HG02970 (cell line): ENCODE measurements around the gene ZNF407.

Experiments used
- ATAC-seq: cut with Tn5 transposase; IDR thresholded peaks from one replicate; pipeline ENCODE4 v1.9.1; 2021; ENCODE audit warnings: mild to moderate bottlenecking, moderate library complexity, moderate number of reproducible peaks; ENCODE audit not compliant: unreplicated experiment, low FRiP score

The ZNF407 gene

GRCh38 chr18:74577019-74577418 is 20.7 kb upstream of the ZNF407 start:
- no peak for ATAC-seq

- no peak for ATAC-seq
Observed at GRCh38 chr18:74579496-74580065, 18.1 kb upstream of the ZNF407 start.

- ATAC-seq = no peak
Observed at GRCh38 chr18:74582642-74583041, 15.0 kb upstream of the ZNF407 start.

- ATAC-seq = no peak
Observed at GRCh38 chr18:74587441-74587840, 10.2 kb upstream of the ZNF407 start.

GRCh38 chr18:74589021-74589420 is 8.6 kb upstream of the ZNF407 start:
- no peak for ATAC-seq

GRCh38 chr18:74589811-74590210 is 7.9 kb upstream of the ZNF407 start:
- no peak for ATAC-seq

GRCh38 chr18:74590671-74591070 is 7.0 kb upstream of the ZNF407 start:
- ATAC-seq = no peak

GRCh38 chr18:74595431-74595830 is 2.2 kb upstream of the ZNF407 start:
- no peak for ATAC-seq

- ATAC-seq = peak; percentile 33
Observed at GRCh38 chr18:74597034-74597661, 522 bp upstream of the ZNF407 start.

GRCh38 chr18:74598350-74599001 is 806 bp downstream of the ZNF407 start:
- ATAC-seq = peak; percentile 50

- no peak for ATAC-seq
Observed at GRCh38 chr18:74604361-74604760, 6.7 kb downstream of the ZNF407 start.

GRCh38 chr18:74604774-74605173 is 7.1 kb downstream of the ZNF407 start:
- no peak for ATAC-seq

GRCh38 chr18:74608681-74609080 is 11.0 kb downstream of the ZNF407 start:
- no peak for ATAC-seq

GRCh38 chr18:74609535-74609934 is 11.9 kb downstream of the ZNF407 start:
- ATAC-seq = no peak

- ATAC-seq = no peak
Observed at GRCh38 chr18:74610051-74610615, 12.5 kb downstream of the ZNF407 start.

GRCh38 chr18:74610860-74611259 is 13.2 kb downstream of the ZNF407 start:
- ATAC-seq = no peak

- ATAC-seq = no peak
Observed at GRCh38 chr18:74611765-74612164, 14.1 kb downstream of the ZNF407 start.

- ATAC-seq = no peak
Observed at GRCh38 chr18:74613381-74613780, 15.7 kb downstream of the ZNF407 start.

- no peak for ATAC-seq
Observed at GRCh38 chr18:74616494-74616893, 18.8 kb downstream of the ZNF407 start.

- ATAC-seq = no peak
Observed at GRCh38 chr18:74617486-74617885, 19.8 kb downstream of the ZNF407 start.

- no peak for ATAC-seq
Observed at GRCh38 chr18:74622072-74622471, 24.4 kb downstream of the ZNF407 start.
